Activated T-helper 17 cell treated with anti-CD3 and anti-CD28 coated beads, Interleukin-2, amount 50 U/mL, for 72 hours (primary cell): Measurements from ENCODE around the gene COLEC12. TPM values are rescaled to one million over a fixed set of nuclear protein-coding genes. Genes with fewer than 3 reads are reported as not detected.
A peak's percentile ranks its signal among the peaks of the same experiment; 100 is the strongest.

Experiments
- ATAC-seq: fragments of 150-1000 bp; cut with Tn5 transposase; replicated peaks from 2 replicates; pipeline ENCODE4 v1.10.0; 2021; ENCODE audit warnings: mild to moderate bottlenecking, moderate library complexity
- H3K27ac Mint-ChIP-seq: one replicate; pipeline ENCODE4 v1.8.0; 2022; ENCODE audit warnings: mixed read lengths
- H3K27me3 Mint-ChIP-seq: one replicate; pipeline ENCODE4 v1.8.0; 2022; ENCODE audit warnings: mixed read lengths
- H3K36me3 Mint-ChIP-seq: one replicate; pipeline ENCODE4 v1.8.0; 2022; ENCODE audit warnings: low read depth, mild to moderate bottlenecking, mixed read lengths
- H3K4me1 Mint-ChIP-seq: one replicate; pipeline ENCODE4 v1.8.0; 2022; ENCODE audit warnings: mixed read lengths
- H3K4me3 Mint-ChIP-seq: one replicate; pipeline ENCODE4 v1.8.0; 2022; ENCODE audit warnings: mild to moderate bottlenecking, mixed read lengths
- H3K9me3 Mint-ChIP-seq: one replicate; pipeline ENCODE4 v1.8.0; 2022; ENCODE audit warnings: mixed read lengths
- total RNA-seq, 2 donors: library from RNA; stranded (reverse); gene quantifications; one replicate each; pipeline ENCODE4 v1.2.3, GENCODE V29; 2022

Gene COLEC12
- not detected for total RNA-seq

GRCh38 chr18:500632-501405, at the start of gene COLEC12:
TSS of gene COLEC12 (minus strand) at chr18:500701. CDS start at chr18:500514, 187 bp downstream.
- Mint-ChIP-seq H3K4me1 (no peaks in the 10 kb centered on the region), H3K27ac (no peak within 1 kb of the TSS), H3K9me3 (no peaks in the 10 kb centered on the region), H3K36me3 (no peaks in the 10 kb centered on the region), H3K27me3 (peaks cover 29% of the 10 kb centered on the region), H3K4me3 (peak within 1 kb of the TSS; percentile 9)
- ATAC-seq, result no peak

- H3K9me3 Mint-ChIP-seq, result no peaks in the 10 kb centered on the region
- peaks cover 27% of the 10 kb centered on the region for H3K27me3 Mint-ChIP-seq
- H3K4me1 Mint-ChIP-seq, result no peaks in the 10 kb centered on the region
These were observed 49.5 kb upstream of the COLEC12 start for GRCh38 chr18:549967-550366.

GRCh38 chr18:543447-544078, 43.1 kb upstream of the COLEC12 start:
- no peak overlapping the region for H3K4me3 Mint-ChIP-seq
- H3K27me3 Mint-ChIP-seq, result peaks cover 9% of the 10 kb centered on the region
- H3K4me1 Mint-ChIP-seq, result no peaks in the 10 kb centered on the region
- no peak for ATAC-seq
- H3K27ac Mint-ChIP-seq, result no peak overlapping the region
- H3K36me3 Mint-ChIP-seq, result no peaks in the 10 kb centered on the region
- H3K9me3 Mint-ChIP-seq, result no peaks in the 10 kb centered on the region

More at GRCh38 chr18:549967-550366, 49.5 kb upstream of the COLEC12 start:
- H3K27ac Mint-ChIP-seq, result no peak overlapping the region
- no peak overlapping the region for H3K4me3 Mint-ChIP-seq
- H3K36me3 Mint-ChIP-seq, result no peaks in the 10 kb centered on the region
- no peak for ATAC-seq

- H3K4me1 Mint-ChIP-seq, result no peaks in the 10 kb centered on the region
- no peaks in the 10 kb centered on the region for H3K9me3 Mint-ChIP-seq
- H3K27ac Mint-ChIP-seq, result no peak overlapping the region
- H3K27me3 Mint-ChIP-seq, result peaks cover 4% of the 10 kb centered on the region
- no peaks in the 10 kb centered on the region for H3K36me3 Mint-ChIP-seq
- no peak overlapping the region for H3K4me3 Mint-ChIP-seq
- ATAC-seq, result no peak
These were observed 33.6 kb upstream of the COLEC12 start for GRCh38 chr18:533995-534601.

- Mint-ChIP-seq H3K36me3 (no peaks in the 10 kb centered on the region), H3K9me3 (no peaks in the 10 kb centered on the region), H3K27ac (no peak overlapping the region), H3K4me3 (no peak overlapping the region), H3K4me1 (no peaks in the 10 kb centered on the region), H3K27me3 (peaks cover 7% of the 10 kb centered on the region)
- no peak for ATAC-seq
These were observed 32.1 kb upstream of the COLEC12 start for GRCh38 chr18:532632-533031.

GRCh38 chr18:532018-532417, 31.5 kb upstream of the COLEC12 start:
- no peak overlapping the region for H3K27ac Mint-ChIP-seq
- H3K36me3 Mint-ChIP-seq, result no peaks in the 10 kb centered on the region
- H3K27me3 Mint-ChIP-seq, result peaks cover 7% of the 10 kb centered on the region
- no peak overlapping the region for H3K4me3 Mint-ChIP-seq
- no peak for ATAC-seq
- no peaks in the 10 kb centered on the region for H3K4me1 Mint-ChIP-seq
- H3K9me3 Mint-ChIP-seq, result no peaks in the 10 kb centered on the region

GRCh38 chr18:527146-527545, 26.6 kb upstream of the COLEC12 start:
- no peak for ATAC-seq
- H3K27me3 Mint-ChIP-seq, result peaks cover 9% of the 10 kb centered on the region
- H3K4me1 Mint-ChIP-seq, result no peaks in the 10 kb centered on the region
- H3K27ac Mint-ChIP-seq, result no peak overlapping the region
- H3K36me3 Mint-ChIP-seq, result no peaks in the 10 kb centered on the region
- H3K4me3 Mint-ChIP-seq, result no peak overlapping the region
- no peaks in the 10 kb centered on the region for H3K9me3 Mint-ChIP-seq

GRCh38 chr18:526681-527080, 26.2 kb upstream of the COLEC12 start:
- peaks cover 8% of the 10 kb centered on the region for H3K27me3 Mint-ChIP-seq
- no peaks in the 10 kb centered on the region for H3K4me1 Mint-ChIP-seq
- H3K27ac Mint-ChIP-seq, result no peak overlapping the region
- H3K36me3 Mint-ChIP-seq, result no peaks in the 10 kb centered on the region
- H3K4me3 Mint-ChIP-seq, result no peak overlapping the region
- ATAC-seq, result no peak
- H3K9me3 Mint-ChIP-seq, result no peaks in the 10 kb centered on the region

GRCh38 chr18:525036-525797, 24.7 kb upstream of the COLEC12 start:
- no peak for ATAC-seq

GRCh38 chr18:524466-524865, 24.0 kb upstream of the COLEC12 start:
- Mint-ChIP-seq H3K27ac (no peak overlapping the region), H3K27me3 (peaks cover 8% of the 10 kb centered on the region), H3K36me3 (no peaks in the 10 kb centered on the region), H3K9me3 (no peaks in the 10 kb centered on the region), H3K4me1 (no peaks in the 10 kb centered on the region), H3K4me3 (no peak overlapping the region)
- no peak for ATAC-seq

More at GRCh38 chr18:525036-525797, 24.7 kb upstream of the COLEC12 start:
- Mint-ChIP-seq H3K4me1 (no peaks in the 10 kb centered on the region), H3K27ac (no peak overlapping the region), H3K36me3 (no peaks in the 10 kb centered on the region), H3K9me3 (no peaks in the 10 kb centered on the region), H3K4me3 (no peak overlapping the region), H3K27me3 (peaks cover 8% of the 10 kb centered on the region)

- no peaks in the 10 kb centered on the region for H3K36me3 Mint-ChIP-seq
- no peak overlapping the region for H3K27ac Mint-ChIP-seq
- H3K4me3 Mint-ChIP-seq, result no peak overlapping the region
- no peaks in the 10 kb centered on the region for H3K4me1 Mint-ChIP-seq
- H3K27me3 Mint-ChIP-seq, result peaks cover 8% of the 10 kb centered on the region
- no peaks in the 10 kb centered on the region for H3K9me3 Mint-ChIP-seq
- ATAC-seq, result no peak
These were observed 23.1 kb upstream of the COLEC12 start for GRCh38 chr18:523561-523960.

GRCh38 chr18:519019-519879, 18.7 kb upstream of the COLEC12 start:
- Mint-ChIP-seq H3K27ac (no peak overlapping the region), H3K27me3 (peaks cover 8% of the 10 kb centered on the region), H3K4me1 (peaks cover 5% of the 10 kb centered on the region), H3K4me3 (no peak overlapping the region), H3K36me3 (no peaks in the 10 kb centered on the region), H3K9me3 (peaks cover 4% of the 10 kb centered on the region)
- ATAC-seq, result peak; percentile 57

GRCh38 chr18:518081-518480, 17.6 kb upstream of the COLEC12 start:
- Mint-ChIP-seq H3K4me3 (no peak overlapping the region), H3K4me1 (peaks cover 5% of the 10 kb centered on the region), H3K9me3 (peaks cover 4% of the 10 kb centered on the region), H3K27me3 (peaks cover 3% of the 10 kb centered on the region), H3K36me3 (no peaks in the 10 kb centered on the region), H3K27ac (no peak overlapping the region)
- ATAC-seq, result no peak

GRCh38 chr18:515838-516237, 15.3 kb upstream of the COLEC12 start:
- no peak overlapping the region for H3K27ac Mint-ChIP-seq
- H3K36me3 Mint-ChIP-seq, result no peaks in the 10 kb centered on the region
- H3K9me3 Mint-ChIP-seq, result peaks cover 4% of the 10 kb centered on the region
- H3K27me3 Mint-ChIP-seq, result peaks cover 3% of the 10 kb centered on the region
- no peak for ATAC-seq
- no peak overlapping the region for H3K4me3 Mint-ChIP-seq
- peaks cover 5% of the 10 kb centered on the region for H3K4me1 Mint-ChIP-seq
